Astrocyte (in vitro differentiated cells and primary cell): Measurements from ENCODE around the gene SLC17A7. TPM values are rescaled to one million over a fixed set of nuclear protein-coding genes. Genes with fewer than 3 reads are reported as not detected.

ENCODE experiments used
- DNase-seq: peaks from one replicate; pipeline ENCODE4 v3.0.0-alpha.2; 2010; ENCODE audit warnings: low read depth
- FAIRE-seq: peaks from 2 replicates; lab custom pipeline; 2011; peaks lifted over from hg19 to GRCh38; lab: Jason Lieb, UNC
- H2AFZ ChIP-seq: 2 replicates; pipeline ENCODE4 v1.6.0; 2012; ENCODE audit warnings: low read depth, low read length, inconsistent platforms
- H3K27ac ChIP-seq: 2 replicates; pipeline ENCODE4 v1.5.1; 2011; ENCODE audit warnings: low read depth, low read length, inconsistent platforms
- H3K27me3 ChIP-seq: 2 replicates; pipeline ENCODE4 v1.6.0; 2011; ENCODE audit warnings: low read length, inconsistent platforms; ENCODE audit not compliant: insufficient read depth
- H3K36me3 ChIP-seq: 2 replicates; pipeline ENCODE4 v1.5.1; 2011; ENCODE audit warnings: low read length, inconsistent platforms; ENCODE audit not compliant: insufficient read depth
- H3K4me1 ChIP-seq: 2 replicates; pipeline ENCODE4 v1.5.1; 2011; ENCODE audit warnings: low read length, inconsistent platforms; ENCODE audit not compliant: insufficient read depth
- H3K4me2 ChIP-seq: 2 replicates; pipeline ENCODE4 v1.6.0; 2012; ENCODE audit warnings: low read length, inconsistent platforms
- H3K4me3 ChIP-seq: 2 replicates; pipeline ENCODE4 v1.5.1; 2011; ENCODE audit warnings: low read depth, mild to moderate bottlenecking, low read length, inconsistent platforms; ENCODE audit not compliant: insufficient read depth
- H3K79me2 ChIP-seq: 2 replicates; pipeline ENCODE4 v1.6.0; 2012; ENCODE audit warnings: mild to moderate bottlenecking, low read length, inconsistent platforms; ENCODE audit not compliant: insufficient read depth
- H3K9ac ChIP-seq: 2 replicates; pipeline ENCODE4 v1.6.0; 2012; ENCODE audit warnings: mild to moderate bottlenecking, low read length, inconsistent platforms
- H3K9me3 ChIP-seq: 2 replicates; pipeline ENCODE4 v1.5.1; 2012; ENCODE audit warnings: low read depth, mild to moderate bottlenecking, low read length, inconsistent platforms; ENCODE audit not compliant: insufficient read depth
- H4K20me1 ChIP-seq: 2 replicates; pipeline ENCODE4 v1.6.0; 2012; ENCODE audit warnings: low read length, inconsistent platforms; ENCODE audit not compliant: insufficient read depth
- H3K27ac Mint-ChIP-seq: one replicate; pipeline ENCODE4 v1.8.0; 2021; ENCODE audit warnings: mild to moderate bottlenecking, mixed read lengths; ENCODE audit not compliant: unreplicated experiment
- H3K27me3 Mint-ChIP-seq: one replicate; pipeline ENCODE4 v1.8.0; 2021; ENCODE audit warnings: low read depth, mixed read lengths; ENCODE audit not compliant: unreplicated experiment
- H3K36me3 Mint-ChIP-seq: one replicate; pipeline ENCODE4 v1.8.0; 2021; ENCODE audit warnings: low read depth, mixed read lengths; ENCODE audit not compliant: unreplicated experiment
- H3K4me1 Mint-ChIP-seq: one replicate; pipeline ENCODE4 v1.8.0; 2021; ENCODE audit warnings: low read depth, mixed read lengths; ENCODE audit not compliant: unreplicated experiment
- H3K4me3 Mint-ChIP-seq: one replicate; pipeline ENCODE4 v1.8.0; 2021; ENCODE audit warnings: mild to moderate bottlenecking, moderate library complexity, mixed read lengths; ENCODE audit not compliant: unreplicated experiment
- H3K9me3 Mint-ChIP-seq: one replicate; pipeline ENCODE4 v1.8.0; 2021; ENCODE audit warnings: mild to moderate bottlenecking, mixed read lengths; ENCODE audit not compliant: unreplicated experiment
- EZH2 ChIP-seq: IDR thresholded peaks from 2 replicates; pipeline ENCODE4 v1.6.1; 2012; ENCODE audit warnings: mild to moderate bottlenecking, low read length, inconsistent platforms; ENCODE audit not compliant: insufficient read depth
- total RNA-seq: library from RNA; stranded (reverse); gene quantifications from 2 replicates; pipeline ENCODE4 v1.2.1, GENCODE V29; 2021
- TF ChIP-seq, protein P1 (sequence below): IDR thresholded peaks from 2 replicates; pipeline ENCODE4 v1.5.1; 2011; ENCODE audit warnings: low read depth, mild to moderate bottlenecking, inconsistent platforms, low read length, moderate library complexity; ENCODE audit not compliant: insufficient read depth

SLC17A7 gene
- total RNA-seq, 1 donor from 2014 or later: 0.16 TPM

DNA sequence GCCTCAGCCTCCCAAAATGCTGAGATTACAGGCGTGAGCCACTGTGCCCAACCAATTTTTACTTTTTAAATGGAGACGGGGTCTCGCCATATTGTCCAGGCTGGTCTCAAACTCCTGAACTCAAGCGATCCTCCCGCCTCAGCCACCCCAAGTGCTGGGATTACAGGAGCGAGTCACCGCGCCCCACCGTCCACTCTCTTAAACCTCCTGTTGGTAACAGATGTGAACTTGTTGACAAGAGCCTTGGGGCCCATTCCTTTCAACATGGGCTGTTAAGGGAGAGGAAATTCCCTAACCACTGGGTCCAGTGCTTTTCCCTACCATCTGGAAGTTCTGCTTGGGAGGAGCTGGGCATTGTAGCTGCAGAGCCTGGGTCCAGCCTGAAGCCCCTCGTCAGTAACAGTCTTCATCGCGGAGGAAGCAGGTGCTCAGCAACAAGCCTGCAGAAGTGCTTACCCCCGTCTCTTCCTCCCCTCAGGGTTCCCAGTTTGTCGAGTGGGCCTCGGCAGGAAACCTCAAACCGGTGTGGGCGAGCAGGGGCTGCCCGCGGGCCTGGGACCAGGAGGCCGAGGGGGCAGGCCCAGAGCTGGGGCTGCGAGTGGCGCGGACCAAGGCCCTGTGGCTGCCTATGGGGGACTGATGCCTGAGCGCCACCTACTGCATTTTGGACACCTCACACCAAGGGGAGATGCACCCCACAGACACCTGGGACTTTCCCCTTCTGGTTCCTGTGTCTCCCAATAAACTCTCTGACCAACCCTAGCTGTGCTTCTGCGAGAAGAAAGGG lies 28.7 kb upstream of the SLC17A7 start:
- no peaks in the 10 kb centered on the region for H3K4me1 Mint-ChIP-seq
- Histone ChIP-seq H3K4me1 (peaks cover 4% of the 10 kb centered on the region), H4K20me1 (no peaks in the 10 kb centered on the region), H2AFZ (no peak overlapping the region), H3K79me2 (no peaks in the 10 kb centered on the region), H3K27ac (no peak overlapping the region), H3K36me3 (no peaks in the 10 kb centered on the region), H3K4me3 (no peak overlapping the region), H3K4me2 (no peak overlapping the region), H3K9ac (no peak overlapping the region), H3K27me3 (no peaks in the 10 kb centered on the region), H3K9me3 (no peaks in the 10 kb centered on the region)
- no peak for DNase-seq
- no peaks in the 10 kb centered on the region for H3K9me3 Mint-ChIP-seq
- H3K27ac Mint-ChIP-seq: no peak overlapping the region
- peaks cover 4% of the 10 kb centered on the region for H3K36me3 Mint-ChIP-seq
- no peak for TF ChIP-seq EZH2
- TF ChIP-seq, protein P1, sequence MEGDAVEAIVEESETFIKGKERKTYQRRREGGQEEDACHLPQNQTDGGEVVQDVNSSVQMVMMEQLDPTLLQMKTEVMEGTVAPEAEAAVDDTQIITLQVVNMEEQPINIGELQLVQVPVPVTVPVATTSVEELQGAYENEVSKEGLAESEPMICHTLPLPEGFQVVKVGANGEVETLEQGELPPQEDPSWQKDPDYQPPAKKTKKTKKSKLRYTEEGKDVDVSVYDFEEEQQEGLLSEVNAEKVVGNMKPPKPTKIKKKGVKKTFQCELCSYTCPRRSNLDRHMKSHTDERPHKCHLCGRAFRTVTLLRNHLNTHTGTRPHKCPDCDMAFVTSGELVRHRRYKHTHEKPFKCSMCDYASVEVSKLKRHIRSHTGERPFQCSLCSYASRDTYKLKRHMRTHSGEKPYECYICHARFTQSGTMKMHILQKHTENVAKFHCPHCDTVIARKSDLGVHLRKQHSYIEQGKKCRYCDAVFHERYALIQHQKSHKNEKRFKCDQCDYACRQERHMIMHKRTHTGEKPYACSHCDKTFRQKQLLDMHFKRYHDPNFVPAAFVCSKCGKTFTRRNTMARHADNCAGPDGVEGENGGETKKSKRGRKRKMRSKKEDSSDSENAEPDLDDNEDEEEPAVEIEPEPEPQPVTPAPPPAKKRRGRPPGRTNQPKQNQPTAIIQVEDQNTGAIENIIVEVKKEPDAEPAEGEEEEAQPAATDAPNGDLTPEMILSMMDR: no peak
- no peak for FAIRE-seq
- peaks cover 16% of the 10 kb centered on the region for H3K27me3 Mint-ChIP-seq
- no peak overlapping the region for H3K4me3 Mint-ChIP-seq

GRCh38 chr19:49468746-49469447 lies 27.6 kb upstream of the SLC17A7 start:
- FAIRE-seq: no peak
- H3K27me3 Mint-ChIP-seq: peaks cover 12% of the 10 kb centered on the region

More at GRCh38 chr19:49468746-49469447, 27.6 kb upstream of the SLC17A7 start:
- no peaks in the 10 kb centered on the region for H3K79me2 ChIP-seq
- Mint-ChIP-seq H3K4me1 (no peaks in the 10 kb centered on the region), H3K4me3 (peak overlapping the region; percentile 50), H3K27ac (no peak overlapping the region), H3K36me3 (peaks cover 4% of the 10 kb centered on the region), H3K9me3 (no peaks in the 10 kb centered on the region)
- H3K27ac ChIP-seq: no peak overlapping the region
- no peaks in the 10 kb centered on the region for H3K27me3 ChIP-seq
- H3K4me1 ChIP-seq: peaks cover 4% of the 10 kb centered on the region
- H3K4me2 ChIP-seq: no peak overlapping the region
- H3K9ac ChIP-seq: no peak overlapping the region
- H3K9me3 ChIP-seq: no peaks in the 10 kb centered on the region
- H2AFZ ChIP-seq: no peak overlapping the region
- no peak overlapping the region for H3K4me3 ChIP-seq
- DNase-seq: no peak
- no peaks in the 10 kb centered on the region for H4K20me1 ChIP-seq
- TF ChIP-seq, protein P1: no peak
- no peak for TF ChIP-seq EZH2
- H3K36me3 ChIP-seq: no peaks in the 10 kb centered on the region
